Right cardiac atrium (tissue), 5 donors: Measurements from ENCODE around the gene FAM118A. TPM values are rescaled to one million over a fixed set of nuclear protein-coding genes. Genes with fewer than 3 reads are reported as not detected.
"Not testable (repeated sequence)": the region's sequence is repeated elsewhere in the genome, so short reads cannot be mapped to it uniquely, and the experiment has no call there.

Source experiments
- ATAC-seq, 2 donors: fragments of 200-7000 bp; cut with Tn5 transposase; one replicate each; pipeline versions ENCODE4 v1.8.0 to v1.9.1; 2020; ENCODE audit warnings: moderate library complexity in 2 of 2, mild to moderate bottlenecking in 1 of 2
- DNase-seq, 3 donors: peaks; one replicate each; pipeline ENCODE4 v3.0.0-alpha.2; 2020
- H3K27ac ChIP-seq: one replicate; pipeline ENCODE4 v1.5.1; 2013; ENCODE audit warnings: mild to moderate bottlenecking, low read length, control low read depth, moderate library complexity
- H3K27me3 ChIP-seq: one replicate; pipeline ENCODE4 v1.6.1; 2013; ENCODE audit not compliant: control insufficient read depth, insufficient read depth
- H3K4me1 ChIP-seq: one replicate; pipeline ENCODE4 v1.6.1; 2013; ENCODE audit warnings: low read length; ENCODE audit not compliant: control insufficient read depth, insufficient read depth
- H3K4me3 ChIP-seq: one replicate; pipeline ENCODE4 v1.5.1; 2013; ENCODE audit warnings: low read length, control low read depth
- H3K9me3 ChIP-seq: one replicate; pipeline ENCODE4 v1.6.1; 2013; ENCODE audit warnings: low read length; ENCODE audit not compliant: control insufficient read depth
- WGBS: extraction: QIAGEN DNeasy Blood & Tissue Kit; methylation state at CpG from one replicate; pipeline ENCODE4 v1.1.7; 2013; 5-methylcytosine and 5-hydroxymethylcytosine counted together
- intact Hi-C, 4 donors: fragments of 100-400 bp; cut with DNase I; formaldehyde crosslinking; loops; one replicate each; pipeline versions ENCODE4 v1.11.0 to v1.14.0; 2022 to 2023
- long read RNA-seq, 4 donors: library from polyadenylated mRNA; unstranded; transcript quantifications; one replicate each; pipeline ENCODE4 v2.0.0, GENCODE V29; 2020 to 2021
- polyA plus RNA-seq: library from polyadenylated mRNA; stranded (reverse); fragments of 200-250 nt; gene quantifications from one replicate; pipeline ENCODE4 v1.2.3, GENCODE V29; 2013
- total RNA-seq, 4 donors: library from RNA; stranded (reverse); fragmentation: NEBNext Ultra II Directional; extraction: Animal tissue kit (Norgen Biotek cat#: 25700); gene quantifications; one replicate each; pipeline ENCODE4 v1.2.1, GENCODE V29; 2021
- donor health status: healthy with polysubstance abuse.
- donor health status: DM: no; HTN: yes; CAD: no.
- donor health status: DM: no; HTN: no; CAD: no.
- donor health status: DM: no; HTN: yes; CAD: no; lungs with severe emphysema.
- donor health status: DM: yes; HTN: yes; CAD: no.

Gene FAM118A
- total RNA-seq: 10 to 100 TPM; 26.5 to 31.8 (median 28.4) TPM
- polyA plus RNA-seq: 21.1 TPM
- long read RNA-seq, donor 1, partial matches to known transcripts: 4 of 55 reads
- long read RNA-seq, donor 1, other reads (novel, unspliced or antisense): 51 of 55 reads
- long read RNA-seq, donor 2, partial matches to known transcripts: 4 of 22 reads
- long read RNA-seq, donor 2, other reads (novel, unspliced or antisense): 18 of 22 reads
- long read RNA-seq, donor 3, transcript FAM118A-205 (9 exons, 1,776 nt): major isoform, 5 of 73 reads
- long read RNA-seq, donor 3, partial matches to known transcripts: 3 of 73 reads
- long read RNA-seq, donor 3, other reads (novel, unspliced or antisense): 65 of 73 reads
- long read RNA-seq, donor 4, partial matches to known transcripts: 1 of 21 reads
- long read RNA-seq, donor 4, other reads (novel, unspliced or antisense): 19 of 21 reads

GRCh38 chr22:45309422-45310227 is at the start of gene FAM118A:
FAM118A (plus strand) TSS chr22:45309934; CDS start chr22:45322380, 12,446 bp downstream.
- peak within 1 kb of the TSS; percentile 95 for H3K4me3 ChIP-seq
- peak; percentile 95 to 96 for ATAC-seq
- intact Hi-C loops: no loop called here
- no peaks in the 10 kb centered on the region for H3K27me3 ChIP-seq
- H3K9me3 ChIP-seq: no peaks in the 10 kb centered on the region
- H3K4me1 ChIP-seq: peaks cover 11% of the 10 kb centered on the region
- WGBS: under 1% methylated on average over 95 of the region's 95 CpGs
- H3K27ac ChIP-seq: peak within 1 kb of the TSS; percentile 74
- peak; percentile 91 to 97 (median 97) for DNase-seq

GRCh38 chr22:45260395-45260759 is 49.4 kb upstream of the FAM118A start:
- H3K27ac ChIP-seq, H3K27me3 ChIP-seq, H3K4me1 ChIP-seq, H3K9me3 ChIP-seq, ATAC-seq, H3K4me3 ChIP-seq: not testable (repeated sequence)
- intact Hi-C loops: loop anchor here in 2 of 4 donors (10.0 kb wide), 2 partner anchors 156 to 294 kb away; no protein-coding TSS in a partner anchor
- DNase-seq: peak in 1 of 3 donors; percentile 19
- WGBS: 79% methylated on average over 9 of the region's 9 CpGs

- Histone ChIP-seq H3K4me1 (no peaks in the 10 kb centered on the region), H3K27ac (no peak overlapping the region), H3K4me3 (no peak overlapping the region), H3K27me3 (no peaks in the 10 kb centered on the region), H3K9me3 (no peaks in the 10 kb centered on the region)
- whole genome bisulfite sequencing: 80% methylated on average over 20 of the region's 20 CpGs
- peak; percentile 21 to 24 for ATAC-seq
- intact Hi-C loops: loop anchor here in 2 of 4 donors (10.0 kb wide), 2 partner anchors 157 to 293 kb away; no protein-coding TSS in a partner anchor
- peak in 1 of 3 donors; percentile 62 for DNase-seq
Observed at GRCh38 chr22:45261407-45262088, 48.2 kb upstream of the FAM118A start.

- H3K27ac ChIP-seq: no peak overlapping the region
- DNase-seq: peak in 1 of 3 donors; percentile 64
- no peaks in the 10 kb centered on the region for H3K9me3 ChIP-seq
- peak in 1 of 2 donors; percentile 26 for ATAC-seq
- no peak overlapping the region for H3K4me3 ChIP-seq
- intact Hi-C loops: loop anchor here in 2 of 4 donors (10.0 kb wide), 2 partner anchors 158 to 292 kb away; no protein-coding TSS in a partner anchor
- 73% methylated on average over 13 of the region's 13 CpGs for WGBS
- H3K27me3 ChIP-seq: no peaks in the 10 kb centered on the region
- no peaks in the 10 kb centered on the region for H3K4me1 ChIP-seq
Observed at GRCh38 chr22:45262195-45262930, 47.4 kb upstream of the FAM118A start.

- no peak overlapping the region for H3K27ac ChIP-seq
- WGBS: 75% methylated on average over 14 of the region's 14 CpGs
Observed at GRCh38 chr22:45262931-45263462, 46.7 kb upstream of the FAM118A start.

GRCh38 chr22:45263463-45264269 is 46.1 kb upstream of the FAM118A start:
- DNase-seq (peak; percentile 83 to 92 (median 88)), ATAC-seq (peak; percentile 92)
- no peaks in the 10 kb centered on the region for H3K9me3 ChIP-seq
- no peaks in the 10 kb centered on the region for H3K4me1 ChIP-seq
- no peaks in the 10 kb centered on the region for H3K27me3 ChIP-seq
- WGBS: 18% methylated on average over 17 of the region's 17 CpGs
- no peak overlapping the region for H3K4me3 ChIP-seq
- intact Hi-C loops: loop anchor here in 2 of 4 donors (10.0 kb wide), 2 partner anchors 159 to 291 kb away; no protein-coding TSS in a partner anchor
- H3K27ac ChIP-seq: no peak overlapping the region

More at GRCh38 chr22:45262931-45263462, 46.7 kb upstream of the FAM118A start:
- Histone ChIP-seq H3K4me1 (no peaks in the 10 kb centered on the region), H3K9me3 (no peaks in the 10 kb centered on the region), H3K27me3 (no peaks in the 10 kb centered on the region), H3K4me3 (no peak overlapping the region)
- ATAC-seq (no peak), DNase-seq (peak in 1 of 3 donors; percentile 65)
- intact Hi-C loops: loop anchor here in 2 of 4 donors (10.0 kb wide), 2 partner anchors 158 to 292 kb away; no protein-coding TSS in a partner anchor

- intact Hi-C loops: loop anchor here (5.0 to 10.0 kb wide), 4 partner anchors 161 to 289 kb away; no protein-coding TSS in a partner anchor
- no peak for ATAC-seq
- Histone ChIP-seq H3K27ac (no peak overlapping the region), H3K9me3 (no peaks in the 10 kb centered on the region), H3K27me3 (no peaks in the 10 kb centered on the region), H3K4me1 (no peaks in the 10 kb centered on the region), H3K4me3 (no peak overlapping the region)
- 69% methylated on average over 7 of the region's 7 CpGs for WGBS
- peak in 1 of 3 donors; percentile 13 for DNase-seq
Observed at GRCh38 chr22:45265535-45265934, 44.2 kb upstream of the FAM118A start.

- no peak overlapping the region for H3K27ac ChIP-seq
- H3K4me3 ChIP-seq: peak overlapping the region; percentile 13
- no peaks in the 10 kb centered on the region for H3K4me1 ChIP-seq
- under 1% methylated on average over 46 of the region's 47 CpGs for WGBS
- H3K9me3 ChIP-seq: no peaks in the 10 kb centered on the region
- DNase-seq (peak; percentile 45 to 79 (median 74)), ATAC-seq (peak; percentile 5 to 25)
- no peaks in the 10 kb centered on the region for H3K27me3 ChIP-seq
- intact Hi-C loops: loop anchor here (2.0 to 10.0 kb wide), 5 partner anchors 164 to 286 kb away; no protein-coding TSS in a partner anchor
Observed at GRCh38 chr22:45268167-45268957, 41.4 kb upstream of the FAM118A start.
